Measurements from ENCODE around the gene SERPINB1. TPM values are rescaled to one million over a fixed set of nuclear protein-coding genes. Genes with fewer than 3 reads are reported as not detected.

SERPINB1 gene
- total RNA-seq, 2 experiments from 2014 or later: 200 to 243 TPM

DNA sequence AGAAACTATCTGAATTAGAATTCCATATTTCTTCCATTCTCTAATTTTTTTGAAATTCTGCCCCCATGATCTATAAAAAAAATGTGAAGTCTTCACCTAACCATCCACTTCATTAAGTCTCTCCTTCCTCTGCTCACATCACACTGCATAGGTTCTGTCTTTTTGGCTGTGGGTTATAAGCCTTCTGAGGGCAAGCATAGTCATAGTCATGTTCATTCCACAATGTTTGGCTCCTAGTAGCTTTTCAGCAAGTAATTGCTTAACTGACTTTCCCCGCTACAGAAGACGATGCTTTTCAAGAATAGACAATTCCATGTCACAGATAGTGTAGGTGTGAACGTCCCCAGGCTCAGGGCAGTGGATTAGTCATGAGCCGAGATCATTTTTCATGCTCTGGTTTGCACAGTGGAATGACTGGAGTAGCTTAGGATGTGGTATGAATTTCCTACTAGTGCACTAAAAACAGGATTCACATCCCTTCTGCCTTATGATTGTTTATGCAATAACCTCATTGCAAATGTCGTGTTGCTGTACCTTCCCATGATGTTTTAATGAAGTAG lies 47.4 kb downstream of the SERPINB1 start:
- Mint-ChIP-seq H3K9me3 (ENCODE audit: low read depth) (peaks cover 2% of the 10 kb centered on the region), H3K4me1 (peaks cover 40% of the 10 kb centered on the region), H3K36me3 (ENCODE audit: low read depth) (no peaks in the 10 kb centered on the region), H3K4me3 (no peak overlapping the region), H3K27me3 (no peaks in the 10 kb centered on the region), H3K27ac (peak overlapping the region; percentile 93)
- ChIA-PET CTCF (interaction anchor here (0.5 to 1.6 kb wide), 6 partner anchors 23 to 117 kb away, joined by 3 to 9 read pairs (median 4); no protein-coding TSS in a partner anchor), POLR2A (interaction anchor here (1.1 to 1.4 kb wide), 4 partner anchors 45 to 195 kb away, joined by 4 to 11 read pairs (median 9); no protein-coding TSS in a partner anchor)
- intact Hi-C loops (cut with DNase I, micrococcal nuclease): loop anchor here in 1 of 2 experiments (5.0 kb wide), 2 partner anchors 118 to 263 kb away; no protein-coding TSS in a partner anchor
- no peak for ATAC-seq
- no peak for DNase-seq

DNA sequence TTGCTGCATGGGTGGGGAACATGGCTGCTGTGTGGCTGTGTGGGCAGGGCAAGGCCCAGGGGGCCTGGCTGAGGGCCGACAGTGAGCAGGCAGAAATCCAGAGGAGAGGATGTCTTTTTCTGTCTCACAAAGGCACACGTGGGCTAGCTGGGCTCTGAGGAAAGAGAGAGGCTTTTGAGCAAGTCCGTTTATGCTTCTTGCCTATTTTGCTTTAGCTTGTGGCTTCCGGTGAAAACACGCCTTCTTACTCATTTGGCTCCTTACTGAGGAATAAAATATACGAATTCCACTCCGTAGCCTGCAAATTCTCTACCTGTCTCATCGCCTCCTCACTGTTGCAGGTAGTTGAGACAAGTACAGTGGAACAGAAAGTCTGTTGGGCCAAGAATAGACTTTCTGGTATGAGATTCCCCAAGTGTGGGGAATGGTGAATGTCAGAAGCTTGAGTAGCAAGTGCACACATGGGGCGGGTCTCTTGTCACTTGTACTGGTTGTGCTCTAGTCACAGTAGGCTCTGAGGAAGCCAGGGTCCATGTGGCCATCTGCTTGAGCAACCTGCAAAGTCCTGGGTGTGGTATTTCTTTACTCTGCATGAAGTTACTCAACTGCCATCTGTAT lies 48.0 kb downstream of the SERPINB1 start:
- H3K9me3 Mint-ChIP-seq (ENCODE audit: low read depth): peaks cover 2% of the 10 kb centered on the region
- peaks cover 3% of the 10 kb centered on the region for H3K36me3 Mint-ChIP-seq (ENCODE audit: low read depth)
- H3K27ac Mint-ChIP-seq: peak overlapping the region; percentile 93
- peak overlapping the region; percentile 10 for H3K4me3 Mint-ChIP-seq
- POLR2A ChIA-PET: interaction anchor here (0.6 to 1.4 kb wide), 9 partner anchors 25 to 196 kb away, joined by 3 to 11 read pairs (median 4); partner anchors contain the start of gene WRNIP1
- CTCF ChIA-PET: interaction anchor here (0.8 to 1.6 kb wide), 6 partner anchors 24 to 118 kb away, joined by 3 to 9 read pairs (median 4); no protein-coding TSS in a partner anchor
- peaks cover 44% of the 10 kb centered on the region for H3K4me1 Mint-ChIP-seq
- DNase-seq (peak; percentile 64), ATAC-seq (peak; percentile 68)
- intact Hi-C loops (cut with DNase I, micrococcal nuclease): loop anchor here (2.0 to 5.0 kb wide), 4 partner anchors 119 to 264 kb away; no protein-coding TSS in a partner anchor
- H3K27me3 Mint-ChIP-seq: no peaks in the 10 kb centered on the region

DNA sequence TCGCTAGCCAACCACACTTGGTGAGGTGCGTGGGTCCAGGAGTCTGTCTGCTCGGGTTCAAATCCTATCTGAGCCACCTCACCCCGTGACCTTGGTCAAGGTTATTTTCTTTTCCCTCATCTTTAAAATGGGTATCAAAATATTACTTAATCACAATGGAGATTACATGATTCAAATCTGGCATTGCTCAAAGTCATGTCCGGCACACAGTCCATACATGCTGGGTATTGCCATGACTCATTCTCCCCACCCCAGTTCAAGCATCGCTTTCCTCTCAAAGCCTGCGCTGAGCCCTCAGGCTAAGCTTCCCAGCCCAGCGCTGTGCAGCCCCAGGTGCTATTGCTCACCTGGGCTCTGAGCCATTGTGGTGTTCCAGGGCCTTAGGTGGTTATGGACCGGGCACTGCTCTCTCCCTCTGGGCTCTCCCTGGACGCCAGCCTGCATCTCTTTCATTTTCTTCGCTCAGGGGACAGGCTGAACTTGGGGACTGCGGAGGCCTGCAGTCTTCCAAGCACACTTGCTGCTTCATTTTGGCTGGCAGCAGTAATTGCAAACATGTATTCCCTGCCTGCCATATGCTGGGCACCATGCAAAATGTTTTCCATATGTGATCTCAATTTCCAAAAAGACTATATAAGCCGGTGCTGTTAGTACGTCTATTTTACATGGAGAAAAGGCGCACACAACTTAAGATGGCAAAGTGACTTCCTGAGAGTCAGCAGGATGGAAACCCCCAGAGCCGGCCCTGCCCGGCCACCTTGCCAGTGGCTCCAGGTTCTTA lies 49.1 kb downstream of the SERPINB1 start:
- peak overlapping the region; percentile 33 for H3K27ac Mint-ChIP-seq
- ATAC-seq: no peak
- H3K27me3 Mint-ChIP-seq: no peaks in the 10 kb centered on the region
- H3K4me1 Mint-ChIP-seq: peaks cover 44% of the 10 kb centered on the region
- POLR2A ChIA-PET: interaction anchor here (0.6 to 1.5 kb wide), 3 partner anchors 26 to 146 kb away, joined by 3 to 6 read pairs (median 3); no protein-coding TSS in a partner anchor
- H3K4me3 Mint-ChIP-seq: no peak overlapping the region
- DNase-seq: no peak
- CTCF ChIA-PET: interaction anchor here (1.1 to 3.0 kb wide), 17 partner anchors 12 to 261 kb away, joined by 3 to 63 read pairs (median 9); partner anchors contain the start of gene SERPINB1
- intact Hi-C loops (cut with DNase I, micrococcal nuclease): loop anchor here (2.0 to 5.0 kb wide), 4 partner anchors 120 to 265 kb away; no protein-coding TSS in a partner anchor
- H3K36me3 Mint-ChIP-seq (ENCODE audit: low read depth): peaks cover 8% of the 10 kb centered on the region
- H3K9me3 Mint-ChIP-seq (ENCODE audit: low read depth): peaks cover 2% of the 10 kb centered on the region

DNA sequence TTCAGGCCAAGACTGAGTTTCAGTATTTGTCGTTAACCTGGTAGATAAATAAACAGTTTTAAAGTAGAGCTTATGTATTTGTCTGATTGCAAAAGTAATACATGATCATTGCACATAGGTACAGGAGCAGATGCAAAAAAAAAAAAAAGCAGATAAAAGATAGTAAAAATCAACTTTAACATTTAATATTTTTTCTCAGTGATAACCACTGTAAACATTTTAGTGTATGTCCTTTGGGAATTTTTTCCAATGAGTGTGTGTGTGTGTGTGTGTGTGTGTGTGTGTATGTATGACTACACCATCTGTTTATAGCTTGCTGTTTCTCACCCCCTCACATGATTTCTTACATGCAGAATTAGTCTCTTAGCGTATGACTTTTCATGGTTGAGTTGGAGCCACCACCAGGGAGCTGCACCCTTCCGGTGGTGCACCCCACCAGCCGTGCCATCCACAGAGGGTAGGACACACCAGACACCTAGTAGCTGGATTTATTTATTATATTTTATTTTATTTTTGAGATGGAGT lies 50.2 kb downstream of the SERPINB1 start:
- CTCF ChIA-PET: interaction anchor here (0.7 to 3.0 kb wide), 40 partner anchors 9 to 272 kb away, joined by 3 to 63 read pairs (median 5); partner anchors contain the start of genes MYLK4 and SERPINB1
- ATAC-seq (no peak), DNase-seq (no peak)
- no peaks in the 10 kb centered on the region for H3K27me3 Mint-ChIP-seq
- no peak overlapping the region for H3K4me3 Mint-ChIP-seq
- intact Hi-C loops (cut with DNase I, micrococcal nuclease): loop anchor here (1.0 to 5.0 kb wide), 11 partner anchors 21 to 266 kb away; partner anchors contain the start of gene SERPINB1 (in 1 of the 2)
- H3K36me3 Mint-ChIP-seq (ENCODE audit: low read depth): peaks cover 12% of the 10 kb centered on the region
- peak overlapping the region; percentile 71 for H3K27ac Mint-ChIP-seq
- H3K9me3 Mint-ChIP-seq (ENCODE audit: low read depth): peaks cover 2% of the 10 kb centered on the region
- POLR2A ChIA-PET: interaction anchor here (0.6 to 1.5 kb wide), 10 partner anchors 9 to 198 kb away, joined by 3 to 10 read pairs (median 4); partner anchors contain the start of gene SERPINB1
- peaks cover 44% of the 10 kb centered on the region for H3K4me1 Mint-ChIP-seq

DNA sequence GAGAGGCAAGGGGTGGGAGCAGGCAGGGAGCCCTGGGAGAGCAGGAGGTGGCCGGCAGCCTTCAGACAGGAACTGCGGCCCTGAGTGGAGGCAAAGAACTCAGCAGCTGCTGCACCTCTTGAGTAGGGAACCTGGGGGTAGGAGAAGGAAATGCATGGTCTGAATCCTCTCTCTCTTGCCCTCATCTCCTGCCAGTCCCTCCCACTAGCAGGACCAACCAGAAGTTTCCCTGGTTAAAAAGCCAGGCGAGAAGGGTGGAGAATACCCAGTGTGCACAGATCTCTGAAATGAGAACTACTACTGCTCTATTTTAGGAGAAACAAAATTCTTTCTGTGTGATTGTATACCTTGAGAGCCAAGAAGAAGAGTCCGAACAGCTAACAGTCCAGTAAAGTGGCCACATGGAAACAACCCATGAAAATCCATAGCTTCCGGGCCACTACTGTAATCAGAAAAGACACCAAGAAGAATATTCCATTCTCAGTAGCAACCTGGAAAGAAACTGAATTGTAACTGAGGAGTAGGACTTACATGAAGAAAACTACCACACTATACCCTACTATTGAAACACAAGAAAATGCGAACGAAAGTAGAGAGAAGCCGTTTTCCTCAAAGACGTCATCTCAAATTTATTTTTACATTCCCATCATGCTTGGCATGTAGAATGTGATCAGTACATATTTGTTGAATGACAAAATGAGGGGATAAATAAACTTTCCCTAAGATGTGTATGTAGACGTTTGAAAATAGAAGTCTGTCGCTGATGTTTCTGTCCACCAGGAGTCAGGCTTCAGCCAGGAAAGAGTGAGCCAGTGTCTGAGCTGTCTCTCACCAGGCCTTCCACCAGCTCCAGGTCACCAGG lies 50.8 kb downstream of the SERPINB1 start:
- ChIA-PET CTCF (interaction anchor here (0.7 to 3.0 kb wide), 40 partner anchors 8 to 273 kb away, joined by 3 to 63 read pairs (median 5); partner anchors contain the start of genes MYLK4 and SERPINB1), POLR2A (interaction anchor here (0.6 to 1.5 kb wide), 11 partner anchors 8 to 199 kb away, joined by 3 to 10 read pairs (median 4); partner anchors contain the start of gene SERPINB1)
- Mint-ChIP-seq H3K27me3 (no peaks in the 10 kb centered on the region), H3K9me3 (ENCODE audit: low read depth) (peaks cover 2% of the 10 kb centered on the region), H3K27ac (peak overlapping the region; percentile 71), H3K4me1 (peaks cover 41% of the 10 kb centered on the region), H3K36me3 (ENCODE audit: low read depth) (peaks cover 17% of the 10 kb centered on the region), H3K4me3 (no peak overlapping the region)
- ATAC-seq (peak; percentile 76), DNase-seq (peak; percentile 83)
- intact Hi-C loops (cut with DNase I, micrococcal nuclease): loop anchor here (1.0 to 5.0 kb wide), 11 partner anchors 20 to 266 kb away; partner anchors contain the start of gene SERPINB1 (in 1 of the 2)

DNA sequence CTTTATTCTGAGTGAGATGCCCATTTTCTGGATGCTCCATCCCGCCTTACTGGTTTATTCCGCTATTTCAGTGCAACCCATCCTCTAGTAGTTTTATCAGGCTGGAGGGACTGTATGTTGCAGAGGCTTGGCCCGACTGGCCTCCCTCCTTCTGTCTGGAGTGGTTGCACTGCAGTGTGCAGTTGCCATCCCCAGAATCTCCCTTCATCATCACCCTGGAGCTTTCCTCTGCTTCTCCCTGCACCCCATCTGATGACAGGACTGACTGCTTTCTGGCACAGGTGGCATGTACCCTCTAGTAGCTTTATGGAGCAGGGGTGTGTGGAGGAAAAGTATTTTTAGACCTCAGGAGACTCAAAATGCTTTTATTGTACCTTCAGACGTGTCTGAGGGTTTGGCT lies 55.4 kb downstream of the SERPINB1 start:
- Mint-ChIP-seq H3K4me1 (peaks cover 24% of the 10 kb centered on the region), H3K4me3 (no peak overlapping the region), H3K27me3 (no peaks in the 10 kb centered on the region), H3K9me3 (ENCODE audit: low read depth) (no peaks in the 10 kb centered on the region), H3K36me3 (ENCODE audit: low read depth) (peaks cover 31% of the 10 kb centered on the region), H3K27ac (no peak overlapping the region)
- CTCF ChIA-PET: no interaction called here
- ATAC-seq (no peak), DNase-seq (no peak)
- POLR2A ChIA-PET: no interaction called here
- intact Hi-C loops (cut with DNase I, micrococcal nuclease): no loop called here

DNA sequence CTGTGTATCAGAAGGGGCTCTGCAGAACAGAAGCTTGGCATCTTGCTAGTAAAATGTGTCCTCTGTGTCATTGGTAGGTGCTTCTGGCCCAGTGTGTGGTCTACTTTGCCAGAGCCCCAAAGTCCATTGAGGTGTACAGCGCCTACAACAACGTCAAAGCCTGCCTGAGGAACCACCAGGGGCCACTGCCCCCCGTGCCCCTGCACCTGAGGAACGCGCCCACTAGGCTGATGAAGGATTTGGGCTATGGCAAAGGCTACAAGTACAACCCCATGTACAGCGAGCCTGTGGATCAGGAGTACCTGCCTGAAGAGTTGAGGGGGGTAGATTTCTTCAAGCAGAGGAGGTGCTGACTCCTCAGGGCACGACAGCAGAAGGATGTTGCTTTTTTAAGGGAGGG lies 56.7 kb downstream of the SERPINB1 start:
- DNase-seq (no peak), ATAC-seq (no peak)
- Mint-ChIP-seq H3K27ac (no peak overlapping the region), H3K4me3 (no peak overlapping the region), H3K9me3 (ENCODE audit: low read depth) (no peaks in the 10 kb centered on the region), H3K36me3 (ENCODE audit: low read depth) (peaks cover 44% of the 10 kb centered on the region), H3K27me3 (no peaks in the 10 kb centered on the region), H3K4me1 (peaks cover 22% of the 10 kb centered on the region)
- ChIA-PET POLR2A (no interaction called here), CTCF (interaction anchor here (0.6 to 4.3 kb wide), 5 partner anchors 16 to 149 kb away, joined by 3 to 13 read pairs (median 5); no protein-coding TSS in a partner anchor)
- intact Hi-C loops (cut with DNase I, micrococcal nuclease): no loop called here

DNA sequence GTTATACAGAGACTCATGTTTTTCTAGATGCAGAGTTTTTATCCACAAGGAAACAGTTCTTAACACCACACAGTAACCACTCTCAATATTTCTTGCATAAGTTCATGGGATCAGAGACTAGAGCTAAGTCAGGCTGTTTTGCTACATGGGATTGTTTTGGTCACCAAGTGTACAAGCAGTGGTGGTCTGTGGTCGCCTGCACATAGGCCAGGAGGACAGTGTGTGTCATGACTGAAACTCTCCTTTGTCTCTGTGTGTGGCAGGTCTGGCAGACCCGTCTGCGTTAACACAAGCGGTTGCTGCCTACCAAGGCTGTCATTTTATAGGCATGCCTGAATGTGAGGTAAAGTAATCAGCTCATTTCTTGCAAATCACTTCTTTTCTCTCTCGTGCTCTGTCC lies 57.6 kb downstream of the SERPINB1 start:
- no peak for ATAC-seq
- no peak overlapping the region for H3K27ac Mint-ChIP-seq
- no peak overlapping the region for H3K4me3 Mint-ChIP-seq
- POLR2A ChIA-PET: interaction anchor here (0.7 kb wide), 1 partner anchor 136 kb away, joined by 5 read pairs; no protein-coding TSS in a partner anchor
- H3K36me3 Mint-ChIP-seq (ENCODE audit: low read depth): peaks cover 48% of the 10 kb centered on the region
- intact Hi-C loops (cut with DNase I, micrococcal nuclease): no loop called here
- H3K27me3 Mint-ChIP-seq: no peaks in the 10 kb centered on the region
- CTCF ChIA-PET: interaction anchor here (0.8 to 4.3 kb wide), 7 partner anchors 11 to 147 kb away, joined by 3 to 13 read pairs (median 5); partner anchors contain the start of gene MYLK4
- H3K9me3 Mint-ChIP-seq (ENCODE audit: low read depth): no peaks in the 10 kb centered on the region
- DNase-seq: no peak
- peaks cover 18% of the 10 kb centered on the region for H3K4me1 Mint-ChIP-seq

DNA sequence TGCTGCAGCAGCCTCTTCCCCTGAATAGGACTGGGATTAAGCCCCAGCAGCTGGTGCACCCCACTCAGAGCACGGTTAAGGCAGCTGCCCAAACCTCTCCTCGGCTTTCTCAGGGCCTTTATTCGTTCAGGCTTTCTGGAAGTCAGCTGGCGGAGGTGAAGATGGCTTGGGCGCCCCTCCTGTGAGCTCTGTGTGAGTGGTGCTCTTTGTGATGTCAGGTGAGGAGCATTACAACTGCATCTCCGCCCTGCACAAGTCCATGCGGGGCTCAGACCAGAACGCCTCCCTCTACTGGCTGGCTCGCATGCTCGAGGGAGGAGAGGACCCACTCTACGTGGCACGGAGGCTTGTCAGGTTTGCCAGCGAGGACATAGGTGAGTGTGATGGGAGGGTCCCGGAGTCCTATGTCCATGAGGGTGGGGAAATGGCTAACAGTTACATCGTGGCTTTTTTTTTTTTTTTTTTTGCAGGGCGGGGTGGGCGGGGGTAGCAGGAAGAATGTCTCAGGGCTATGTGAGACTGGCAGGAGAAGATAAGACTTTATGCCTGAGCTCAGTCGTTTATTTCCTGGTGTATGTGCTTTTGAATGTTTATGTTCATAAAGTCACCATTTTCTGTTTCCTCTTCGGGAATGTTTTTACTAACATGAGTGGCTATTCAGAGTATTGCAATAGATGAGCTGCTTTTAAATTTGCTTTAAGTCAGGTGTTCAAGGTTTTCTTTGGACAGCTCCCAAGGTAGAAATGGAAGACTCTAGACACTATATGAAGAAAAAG lies 58.3 kb downstream of the SERPINB1 start:
- DNase-seq: peak; percentile 34
- POLR2A ChIA-PET: interaction anchor here (0.7 to 1.3 kb wide), 2 partner anchors 8 to 137 kb away, joined by 5 to 6 read pairs; no protein-coding TSS in a partner anchor

More for the DNA sequence above, 58.3 kb downstream of the SERPINB1 start:
- no peak overlapping the region for H3K27ac Mint-ChIP-seq
- H3K4me1 Mint-ChIP-seq: peaks cover 15% of the 10 kb centered on the region
- H3K36me3 Mint-ChIP-seq (ENCODE audit: low read depth): peaks cover 45% of the 10 kb centered on the region
- intact Hi-C loops (cut with DNase I, micrococcal nuclease): no loop called here
- CTCF ChIA-PET: interaction anchor here (0.6 to 4.3 kb wide), 10 partner anchors 8 to 169 kb away, joined by 3 to 13 read pairs (median 5); partner anchors contain the start of genes MYLK4 and WRNIP1
- peak; percentile 65 for ATAC-seq
- H3K4me3 Mint-ChIP-seq: no peak overlapping the region
- no peaks in the 10 kb centered on the region for H3K9me3 Mint-ChIP-seq (ENCODE audit: low read depth)
- no peaks in the 10 kb centered on the region for H3K27me3 Mint-ChIP-seq

Data from activated CD4-positive, alpha-beta T cell treated with anti-CD3 and anti-CD28 coated beads for 36 hours (primary cell).